NCI-H128 (cell line): ENCODE measurements around the gene GNAI1.

ENCODE experiments used
- DNase-seq: peaks from one replicate; lab custom pipeline; 2025; ENCODE audit not compliant: unreplicated experiment; lab: John Stamatoyannopoulos, UW

GNAI1 gene

DNA sequence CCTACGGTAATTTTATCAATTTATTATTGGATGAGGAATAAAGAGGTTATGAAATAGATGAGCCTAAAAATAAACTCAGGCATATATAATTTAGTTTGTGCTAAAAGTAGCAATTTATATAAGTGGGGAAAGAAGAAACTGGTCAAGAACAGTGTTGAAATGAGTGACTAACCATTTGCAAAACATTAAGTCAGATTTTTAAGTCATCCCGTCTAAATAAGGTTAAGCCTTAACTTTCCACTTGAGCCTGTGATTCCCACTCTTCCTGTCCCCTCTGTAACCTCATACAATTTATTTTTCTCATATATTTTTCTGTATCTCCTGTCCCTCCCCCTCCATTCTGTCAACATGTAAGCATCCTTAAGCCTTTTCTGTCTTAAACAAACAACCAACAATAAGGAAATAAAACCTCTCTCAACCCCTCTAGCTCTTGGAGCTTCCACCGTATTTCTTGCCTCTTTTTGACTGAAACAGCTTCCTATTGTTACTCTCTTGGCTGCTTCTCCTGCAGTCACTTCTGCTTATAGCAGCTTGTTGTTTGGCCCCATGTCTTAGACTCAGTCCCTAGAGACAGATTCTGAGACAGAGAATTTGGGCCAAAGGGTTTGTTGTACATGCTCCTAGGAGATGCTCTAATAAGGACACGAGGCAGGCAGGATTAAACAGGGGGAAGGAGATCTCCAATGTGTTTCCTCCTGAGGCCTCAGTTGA is 109.7 kb downstream of the GNAI1 start:
- no peak for DNase-seq

DNA sequence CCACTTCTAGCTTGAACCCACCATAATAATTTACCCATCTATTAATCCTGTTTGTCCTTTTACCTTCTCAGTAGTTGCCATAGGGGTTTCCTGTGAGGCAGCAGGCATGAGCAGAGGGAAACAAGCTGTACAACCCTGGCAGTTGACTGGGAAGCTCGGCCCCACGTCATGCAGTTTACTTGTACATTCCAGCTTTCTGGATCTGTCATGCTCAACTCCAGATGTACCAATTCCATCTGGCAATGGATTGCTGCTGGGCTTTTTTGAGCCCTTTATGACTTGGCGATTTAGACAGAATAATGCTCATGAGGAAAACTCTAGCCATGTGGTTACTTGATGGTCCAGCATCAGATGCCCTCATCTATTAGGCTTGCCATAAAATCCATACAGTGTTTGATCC is 112.5 kb downstream of the GNAI1 start:
- no peak for DNase-seq

DNA sequence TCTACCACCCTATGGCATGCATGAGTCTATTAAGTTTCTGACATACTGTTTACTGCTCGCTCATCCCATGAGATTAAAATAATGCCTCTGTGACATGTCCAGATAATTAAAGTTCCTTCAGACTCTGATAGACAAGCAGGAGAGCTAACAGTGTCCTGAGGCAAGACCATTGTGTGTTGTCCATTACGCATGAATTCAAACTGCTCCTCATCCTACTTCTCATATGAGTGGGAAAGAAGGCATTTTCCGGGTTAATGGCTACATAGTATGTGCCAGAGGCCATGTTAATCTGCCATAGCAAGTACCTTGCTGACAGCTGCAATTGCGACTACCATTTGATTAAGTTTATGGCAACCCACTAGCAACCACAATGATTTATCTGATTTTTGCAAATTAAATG is 113.3 kb downstream of the GNAI1 start:
- DNase-seq: no peak

DNA sequence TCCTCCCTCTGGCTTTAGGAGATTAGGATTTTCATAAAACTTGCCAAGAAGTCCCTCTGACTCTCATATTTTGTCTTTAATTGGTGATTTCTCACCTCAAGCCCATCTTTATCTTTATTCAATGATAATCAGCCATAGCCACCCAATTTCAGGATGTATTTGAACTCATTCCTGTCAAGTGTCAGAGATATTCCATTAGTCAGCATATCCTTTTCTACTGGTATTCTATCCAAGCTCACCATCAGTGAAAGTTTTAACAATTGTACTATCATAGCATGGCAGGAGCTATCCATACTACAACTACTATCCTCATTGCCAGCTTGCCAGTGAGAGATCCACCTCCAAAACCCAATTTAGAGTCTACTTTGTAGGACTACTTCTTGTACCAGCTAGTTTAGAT is 114.6 kb downstream of the GNAI1 start:
- DNase-seq: no peak

DNA sequence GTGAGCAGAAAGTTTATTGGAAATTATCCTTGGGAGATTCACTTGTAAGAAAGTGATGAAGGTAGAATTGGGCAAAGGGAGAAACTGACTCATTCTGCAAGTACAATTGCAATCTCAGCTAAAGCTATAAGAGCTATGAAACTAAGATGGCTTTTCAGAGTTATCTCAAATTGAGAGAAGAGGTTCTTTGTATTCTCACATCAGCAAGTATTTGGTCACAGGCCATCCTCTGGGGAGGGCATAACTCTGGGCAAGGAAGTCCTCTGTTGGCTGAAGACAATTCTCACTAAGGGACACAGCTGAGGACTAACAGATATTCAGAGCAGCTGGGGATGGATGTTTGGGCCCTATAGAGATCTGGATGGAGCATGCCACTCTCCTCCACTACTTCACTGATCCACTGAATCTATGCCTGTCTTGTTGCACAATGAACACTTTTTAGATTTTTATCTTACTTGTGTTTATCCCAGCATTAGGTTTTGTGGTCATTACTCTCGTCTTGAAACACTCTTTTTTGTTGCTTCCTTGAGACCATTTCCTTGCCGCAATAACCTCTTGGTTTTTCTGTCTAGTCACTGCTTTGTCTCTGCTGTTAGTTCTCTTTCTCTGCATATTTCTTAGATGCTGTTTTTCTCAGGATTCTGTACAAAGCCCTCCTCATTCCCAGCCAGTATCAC is 115.1 kb downstream of the GNAI1 start:
- no peak for DNase-seq

DNA sequence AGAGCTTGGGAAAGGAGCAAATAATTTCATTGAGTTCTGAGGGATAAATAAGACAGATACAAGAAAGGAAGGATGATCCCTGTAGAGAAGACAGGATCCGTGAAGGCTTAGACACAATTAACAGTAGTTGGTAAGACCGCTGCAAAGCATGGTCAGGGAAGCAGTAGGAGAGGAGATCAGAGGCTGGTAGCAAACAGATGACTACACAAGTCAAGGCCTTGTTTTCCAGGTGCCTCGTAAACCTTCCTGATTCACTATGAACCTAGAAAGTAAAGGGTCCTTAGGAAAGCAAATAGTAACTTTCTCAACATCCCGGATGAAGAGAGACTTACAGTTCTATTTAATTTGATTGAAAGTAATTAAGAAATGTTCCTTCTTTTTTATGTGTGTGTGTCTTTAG is 118.6 kb downstream of the GNAI1 start:
- no peak for DNase-seq

DNA sequence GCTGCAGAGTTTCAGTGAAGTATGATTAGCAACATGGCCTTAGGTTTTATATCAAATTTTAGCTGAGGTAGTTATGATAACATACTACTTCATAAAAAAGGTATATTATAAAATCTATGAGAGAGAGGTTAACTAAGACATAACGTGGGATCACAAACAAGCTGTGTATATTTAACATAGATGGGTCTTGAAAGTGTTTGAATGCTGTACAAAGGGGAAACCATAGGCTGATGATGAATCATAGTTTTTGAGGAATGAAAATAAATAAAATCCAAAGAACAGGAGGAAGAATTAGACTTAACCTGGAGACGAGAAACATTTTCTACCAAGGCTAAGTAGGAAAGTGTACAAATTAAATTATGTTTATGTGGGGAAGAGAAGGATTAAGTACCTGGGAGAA is 119.0 kb downstream of the GNAI1 start:
- no peak for DNase-seq

DNA sequence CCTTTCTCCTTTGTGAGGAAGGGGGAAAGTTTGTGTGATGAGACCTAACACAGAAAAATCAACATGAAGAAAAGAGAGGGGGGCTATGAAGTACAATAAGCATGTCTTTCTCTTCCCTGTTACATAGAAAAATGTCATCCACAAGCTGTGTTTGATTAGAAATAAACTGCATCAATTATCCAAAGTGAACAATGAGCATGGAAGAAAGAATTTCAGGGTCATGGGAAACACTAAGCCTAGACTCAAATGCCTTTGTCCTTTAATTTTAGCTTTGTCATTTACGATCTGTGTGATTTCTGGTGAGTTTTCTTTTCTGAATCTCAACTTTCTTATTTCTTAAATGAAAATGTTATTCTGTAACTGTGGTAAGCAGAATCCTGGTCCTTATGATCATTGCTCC is 121.0 kb downstream of the GNAI1 start:
- DNase-seq: no peak

DNA sequence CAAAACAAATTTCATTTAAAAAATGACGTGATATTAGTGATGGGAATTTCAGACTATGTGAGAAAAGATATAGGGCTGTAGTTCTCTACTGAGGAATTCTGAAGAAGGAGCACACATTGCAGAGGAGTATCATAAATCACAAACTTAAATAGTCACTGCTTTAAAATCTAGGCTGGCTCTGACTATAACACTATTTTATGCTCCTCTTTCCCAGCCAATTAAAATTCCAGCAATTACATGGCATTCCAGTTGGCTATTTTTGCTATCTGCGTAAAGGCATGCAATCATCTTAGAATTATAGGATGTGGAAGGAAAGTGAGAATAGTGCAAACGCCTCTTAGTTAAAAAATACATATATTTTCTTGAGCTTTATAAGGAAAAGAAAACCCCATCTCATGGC is 123.1 kb downstream of the GNAI1 start:
- DNase-seq: no peak

DNA sequence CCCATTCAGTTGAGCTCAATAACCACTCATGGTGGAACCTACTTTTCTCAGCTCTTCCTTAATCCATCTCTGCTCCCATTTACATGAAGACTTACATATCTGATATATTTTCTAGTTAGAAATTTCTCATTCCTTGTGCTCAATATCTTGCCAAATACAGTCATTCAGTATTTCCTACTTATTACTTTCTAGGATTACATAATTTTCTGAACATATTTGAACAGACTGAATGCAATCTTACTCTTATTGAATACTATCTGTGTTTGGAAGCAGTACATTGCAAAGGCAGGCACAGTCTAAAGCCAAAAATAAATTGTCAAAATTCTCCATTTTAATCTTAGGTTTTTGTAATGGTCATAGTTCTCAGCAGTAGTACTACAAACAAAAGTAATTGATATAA is 126.0 kb downstream of the GNAI1 start:
- no peak for DNase-seq

DNA sequence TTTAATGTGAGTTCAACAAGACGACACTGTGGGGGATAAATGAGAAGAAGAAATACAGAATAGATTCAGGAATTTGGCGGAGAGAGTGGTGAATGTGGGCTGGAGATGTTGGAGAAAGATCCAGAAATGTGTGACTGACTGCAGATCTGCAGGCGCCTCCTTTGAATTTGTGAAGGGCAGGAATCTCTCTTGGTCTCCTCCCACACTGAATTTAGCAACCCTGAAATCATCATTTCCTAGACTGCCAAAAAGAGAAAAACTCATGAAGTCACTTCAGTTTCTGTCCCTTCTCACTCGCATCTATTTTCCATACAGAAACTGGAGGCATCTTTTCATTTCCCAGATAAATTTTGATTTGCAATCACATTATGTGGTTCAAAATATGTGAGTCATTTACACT is 128.7 kb downstream of the GNAI1 start:
- no peak for DNase-seq

DNA sequence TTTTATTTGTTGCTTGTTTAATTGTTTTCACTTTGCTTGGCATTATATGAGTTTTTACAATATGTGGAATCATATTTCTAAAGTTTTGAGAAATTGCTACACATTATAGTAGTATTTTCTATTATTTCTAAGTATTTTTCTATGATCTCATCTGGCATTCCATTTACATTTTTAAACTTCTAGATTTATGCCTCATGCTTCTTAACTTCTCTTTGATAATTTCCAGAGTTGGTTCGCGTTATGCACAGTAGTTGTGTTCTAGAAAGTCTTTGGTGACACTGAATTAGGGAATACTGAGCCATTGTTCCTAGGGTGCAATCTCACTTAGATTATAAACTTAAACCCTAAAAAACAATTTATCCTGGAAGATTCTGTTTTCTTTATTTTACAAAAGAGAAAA is 129.2 kb downstream of the GNAI1 start:
- DNase-seq: no peak

DNA sequence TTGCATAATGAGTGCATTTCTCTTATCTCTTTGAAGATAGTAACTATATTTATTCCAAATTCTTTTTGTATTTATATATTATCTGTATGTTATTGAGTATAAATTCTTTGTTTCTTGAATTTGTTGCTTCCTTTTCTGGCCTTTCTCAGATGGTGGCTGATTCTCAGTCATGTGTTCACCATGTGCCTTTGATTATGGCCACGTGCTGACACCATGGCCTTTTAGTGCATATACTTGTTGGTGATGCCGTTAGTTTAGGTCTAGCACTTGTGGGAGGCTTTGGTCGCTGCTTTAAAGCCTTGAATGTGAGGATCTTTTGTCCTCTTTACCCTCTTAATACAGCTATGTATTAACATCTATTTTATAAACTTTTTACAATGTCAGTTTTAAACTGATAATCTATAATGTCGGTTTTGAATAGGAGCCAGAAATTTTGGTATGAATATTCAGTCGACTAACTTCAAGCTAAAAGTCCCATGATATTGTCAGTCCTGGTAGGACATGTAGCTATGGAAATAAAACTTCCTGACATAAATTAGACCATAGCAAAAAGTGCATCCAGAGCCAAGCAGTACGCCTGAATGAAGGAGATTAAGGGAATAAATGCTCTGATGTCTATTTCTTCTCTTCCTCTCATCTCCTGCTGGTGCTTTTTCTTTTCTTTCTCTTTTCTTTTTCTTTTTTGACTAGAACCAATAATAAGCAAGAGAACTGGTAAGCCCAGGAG is 130.3 kb downstream of the GNAI1 start:
- no peak for DNase-seq

DNA sequence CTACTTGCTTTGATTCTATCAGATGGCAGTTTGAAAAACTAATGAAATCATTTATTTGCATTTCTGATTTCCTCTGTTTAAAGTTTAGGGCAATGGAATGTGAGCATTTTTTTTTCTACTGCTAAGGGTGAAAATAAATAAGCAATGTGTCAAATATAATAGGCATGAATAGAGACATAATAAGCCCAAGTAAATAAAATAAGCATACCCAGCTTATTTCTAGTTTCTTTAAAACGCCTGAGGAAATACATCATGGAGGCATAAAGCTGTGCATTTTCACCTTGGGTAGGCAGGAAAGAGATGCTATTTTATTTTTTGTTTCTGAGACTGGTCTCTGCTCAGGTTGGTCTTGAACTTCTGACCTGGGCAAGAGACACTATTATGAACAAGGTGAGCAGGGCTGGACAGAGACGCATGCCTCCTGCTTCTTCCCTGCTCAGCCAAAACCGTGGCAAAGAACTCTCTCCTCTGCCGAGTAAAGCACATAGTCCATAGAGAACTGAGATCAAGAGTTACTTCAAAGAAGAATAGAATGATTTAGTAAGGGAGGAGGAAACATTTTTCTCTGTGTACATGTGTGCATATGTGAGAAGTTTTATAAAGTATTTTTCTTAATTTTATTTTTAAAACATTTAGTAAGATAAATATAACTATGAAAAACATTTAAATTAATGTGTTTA is 138.1 kb downstream of the GNAI1 start:
- no peak for DNase-seq

DNA sequence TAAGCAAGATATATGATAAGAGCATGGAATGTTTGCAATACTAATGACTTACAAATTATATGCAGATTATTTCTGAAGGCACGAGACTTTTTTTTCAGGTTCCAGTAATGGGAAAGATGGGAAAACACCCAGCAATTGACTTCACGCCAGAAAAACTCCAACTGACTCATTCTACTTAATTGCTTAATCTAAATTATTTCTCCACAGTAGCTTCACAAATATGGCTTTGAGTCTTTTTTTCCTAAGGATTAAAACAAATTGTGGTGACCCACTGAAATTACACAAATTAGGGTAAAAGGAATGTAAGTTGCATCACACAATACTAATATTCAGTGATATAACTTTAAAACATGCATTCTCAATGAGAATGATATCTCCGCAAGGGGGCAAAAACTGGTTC is 138.7 kb downstream of the GNAI1 start:
- no peak for DNase-seq

DNA sequence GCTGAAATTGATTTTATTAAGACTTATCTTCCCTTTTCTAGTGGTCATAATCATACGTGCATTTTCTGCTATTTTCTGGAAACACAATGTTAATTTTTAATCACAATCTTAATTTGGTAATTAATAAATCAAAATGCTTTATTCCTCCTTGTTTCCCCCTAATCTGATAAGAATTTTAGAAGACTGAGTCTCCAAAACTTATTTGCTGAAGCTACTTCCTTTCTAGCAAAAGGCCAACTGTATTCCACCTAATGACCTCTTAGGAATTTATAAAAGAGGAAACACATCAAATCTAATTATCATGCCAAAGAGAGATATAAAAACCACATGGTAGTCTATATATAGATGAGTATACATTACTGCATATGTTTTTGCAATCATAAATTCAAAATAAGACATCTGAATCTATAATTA is 140.6 kb downstream of the GNAI1 start:
- DNase-seq: no peak
